WTC11 (cell line): ENCODE results near the gene CLUH. TPM values are rescaled to one million over a fixed set of nuclear protein-coding genes. Genes with fewer than 3 reads are reported as not detected.

Experiments
- ATAC-seq: fragments of 200-7000 bp; cut with Tn5 transposase; 2 replicates; pipeline ENCODE4 v1.10.0; 2021; ENCODE audit warnings: mild to moderate bottlenecking, moderate library complexity
- CTCF ChIA-PET: fragments of 300-600 bp; sonication (Branson Sonifier 250); formaldehyde crosslinking; loops from one replicate; lab custom pipeline; 2021; ENCODE audit warnings: antibody characterized with exemption; lab: Charles Lee
- POLR2A ChIA-PET: fragments of 350-600 bp; sonication (Branson Sonifier 250); formaldehyde crosslinking; loops from one replicate; lab custom pipeline; 2021; ENCODE audit warnings: antibody characterized with exemption; lab: Charles Lee
- DNase-seq: peaks from one replicate; pipeline ENCODE4 v3.0.0; 2021; ENCODE audit warnings: low spot score
- H3K27ac Mint-ChIP-seq: 2 replicates; pipeline ENCODE4 v1.8.0; 2021; ENCODE audit warnings: mixed read lengths
- H3K27me3 Mint-ChIP-seq: 2 replicates; pipeline ENCODE4 v1.8.0; 2021; ENCODE audit warnings: low read depth, mild to moderate bottlenecking, moderate library complexity, mixed read lengths
- H3K36me3 Mint-ChIP-seq: 2 replicates; pipeline ENCODE4 v1.8.0; 2021; ENCODE audit warnings: mixed read lengths
- H3K4me1 Mint-ChIP-seq: 2 replicates; pipeline ENCODE4 v1.8.0; 2022; ENCODE audit warnings: mixed read lengths
- H3K4me3 Mint-ChIP-seq: 2 replicates; pipeline ENCODE4 v1.8.0; 2021; ENCODE audit warnings: mild to moderate bottlenecking, moderate library complexity, mixed read lengths
- H3K9me3 Mint-ChIP-seq: 2 replicates; pipeline ENCODE4 v1.8.0; 2021; ENCODE audit warnings: mixed read lengths
- CBFB ChIP-seq: sonication (generic); formaldehyde crosslinking; IDR thresholded peaks from 2 replicates; pipeline ENCODE4 v1.8.1; 2022; ENCODE audit warnings: mild to moderate bottlenecking, low read depth, missing genetic modification reagents
- CREM ChIP-seq: sonication (generic); formaldehyde crosslinking; IDR thresholded peaks from 2 replicates; pipeline ENCODE4 v1.8.1; 2022; ENCODE audit warnings: mild to moderate bottlenecking, missing genetic modification reagents, moderate library complexity
- ELF4 ChIP-seq: sonication (generic); formaldehyde crosslinking; IDR thresholded peaks from 2 replicates; pipeline ENCODE4 v1.8.1; 2022; ENCODE audit warnings: low read depth, mild to moderate bottlenecking, moderate library complexity, missing genetic modification reagents
- ESRRA ChIP-seq: sonication (generic); formaldehyde crosslinking; IDR thresholded peaks from 2 replicates; pipeline ENCODE4 v1.8.1; 2022; ENCODE audit warnings: mild to moderate bottlenecking, missing genetic modification reagents, borderline replicate concordance
- ETV6 ChIP-seq: sonication (generic); formaldehyde crosslinking; IDR thresholded peaks from 2 replicates; pipeline ENCODE4 v1.8.1; 2022; ENCODE audit warnings: mild to moderate bottlenecking, missing genetic modification reagents
- FOXK1 ChIP-seq: sonication (generic); formaldehyde crosslinking; IDR thresholded peaks from 2 replicates; pipeline ENCODE4 v1.8.0; 2022; ENCODE audit warnings: mild to moderate bottlenecking, moderate library complexity, missing genetic modification reagents
- FOXP1 ChIP-seq: sonication (generic); formaldehyde crosslinking; IDR thresholded peaks from 2 replicates; pipeline ENCODE4 v1.8.0; 2022; ENCODE audit warnings: missing genetic modification reagents, mild to moderate bottlenecking, moderate library complexity, borderline replicate concordance
- NR2C2 ChIP-seq: sonication (generic); formaldehyde crosslinking; IDR thresholded peaks from 2 replicates; pipeline ENCODE4 v1.8.0; 2022; ENCODE audit warnings: mild to moderate bottlenecking, missing genetic modification reagents
- NR3C1 ChIP-seq: sonication (generic); formaldehyde crosslinking; conservative IDR thresholded peaks from 2 replicates; pipeline ENCODE4 v1.8.1; 2023; ENCODE audit warnings: low read depth, mild to moderate bottlenecking, missing genetic modification reagents
- SMAD3 ChIP-seq: sonication (generic); formaldehyde crosslinking; IDR thresholded peaks from 2 replicates; pipeline ENCODE4 v1.8.0; 2022; ENCODE audit warnings: missing genetic modification reagents, mild to moderate bottlenecking, borderline replicate concordance
- SP1 ChIP-seq: sonication (generic); formaldehyde crosslinking; conservative IDR thresholded peaks from 2 replicates; pipeline ENCODE4 v1.8.1; 2022; ENCODE audit warnings: missing genetic modification reagents
- TEAD1 ChIP-seq: sonication (generic); formaldehyde crosslinking; IDR thresholded peaks from 2 replicates; pipeline ENCODE4 v1.8.0; 2022; ENCODE audit warnings: mild to moderate bottlenecking, missing genetic modification reagents
- ZNF121 ChIP-seq: sonication (generic); formaldehyde crosslinking; IDR thresholded peaks from 2 replicates; pipeline ENCODE4 v1.8.0; 2023; ENCODE audit warnings: missing genetic modification reagents
- ZNF138 ChIP-seq: sonication (generic); formaldehyde crosslinking; conservative IDR thresholded peaks from 2 replicates; pipeline ENCODE4 v1.8.1; 2022; ENCODE audit warnings: mild to moderate bottlenecking, moderate library complexity, missing genetic modification reagents
- total RNA-seq: library from RNA; stranded (reverse); gene quantifications from 3 replicates; pipeline ENCODE4 v1.2.3, GENCODE V29; 2021
- TF ChIP-seq, protein P1 (sequence below): sonication (generic); formaldehyde crosslinking; IDR thresholded peaks from 2 replicates; pipeline ENCODE4 v1.8.1; 2022; ENCODE audit warnings: mild to moderate bottlenecking, moderate library complexity, missing genetic modification reagents
- TF ChIP-seq, protein P2 (sequence below): sonication (generic); formaldehyde crosslinking; IDR thresholded peaks from 2 replicates; pipeline ENCODE4 v1.8.1; 2023; ENCODE audit warnings: mild to moderate bottlenecking, moderate library complexity, missing genetic modification reagents
- TF ChIP-seq, protein P3 (sequence below): fragments of 250-450 bp; sonication (Bioruptor Pico); conservative IDR thresholded peaks from 2 replicates; pipeline ENCODE4 v1.9.0; 2021; ENCODE audit warnings: mild to moderate bottlenecking
- TF ChIP-seq, protein P4 (sequence below): sonication (generic); formaldehyde crosslinking; IDR thresholded peaks from 2 replicates; pipeline ENCODE4 v1.8.1; 2023; ENCODE audit warnings: mild to moderate bottlenecking, missing genetic modification reagents, moderate library complexity

CLUH gene
- total RNA-seq, 1 experiment from 2014 or later = 105 TPM

DNA sequence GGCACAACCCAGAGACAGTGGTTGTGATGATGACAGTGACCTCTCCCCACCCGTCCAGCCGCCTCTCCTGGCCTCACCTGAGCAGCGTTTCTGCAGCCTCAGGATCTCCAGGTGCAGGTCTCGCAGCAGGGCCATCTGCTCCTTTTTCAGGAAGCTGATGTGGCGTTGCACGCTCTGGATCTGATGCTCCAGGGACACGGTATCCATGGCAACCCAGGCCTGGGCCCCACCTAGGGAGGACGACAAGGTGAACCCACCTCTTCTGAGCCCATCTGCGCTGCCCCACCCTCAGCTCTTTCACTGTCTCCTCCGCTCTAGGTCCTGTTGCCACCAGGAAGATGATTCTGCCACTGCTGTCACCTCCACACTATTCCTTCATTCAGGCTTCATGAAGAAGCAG lies 23.4 kb upstream of the CLUH start:
- DNase-seq = no peak
- H3K4me3 Mint-ChIP-seq = no peak overlapping the region

DNA sequence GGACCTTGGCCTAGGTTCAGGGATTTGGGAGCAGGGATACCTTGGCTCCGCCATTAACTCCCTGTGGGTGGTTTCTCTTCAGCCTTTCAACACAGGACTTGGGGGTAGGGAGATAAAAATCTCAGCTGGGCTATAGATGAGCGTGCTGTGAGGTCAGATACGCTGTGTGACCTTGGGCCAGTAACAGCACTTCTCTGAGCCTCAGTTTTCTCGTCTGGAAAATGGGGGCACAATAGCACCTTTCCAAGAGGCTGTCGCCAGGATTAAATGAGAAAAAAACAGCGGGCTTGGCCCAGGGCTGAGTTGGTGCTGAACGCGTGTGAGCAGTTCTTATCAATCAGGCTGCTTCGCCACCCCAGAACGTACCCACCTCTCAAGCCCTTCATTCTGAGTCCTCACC lies 20.2 kb upstream of the CLUH start:
- peaks cover 25% of the 10 kb centered on the region for H3K36me3 Mint-ChIP-seq

More for the DNA sequence above, 23.4 kb upstream of the CLUH start:
- ChIA-PET POLR2A (interaction anchor here (0.5 kb wide), 1 partner anchor 52 kb away, joined by 3 read pairs; no protein-coding TSS in a partner anchor), CTCF (interaction anchor here (1.0 kb wide), 1 partner anchor 10 kb away, joined by 5 read pairs; no protein-coding TSS in a partner anchor)
- no peaks in the 10 kb centered on the region for H3K9me3 Mint-ChIP-seq
- no peaks in the 10 kb centered on the region for H3K4me1 Mint-ChIP-seq
- peaks cover 13% of the 10 kb centered on the region for H3K36me3 Mint-ChIP-seq
- no peaks in the 10 kb centered on the region for H3K27me3 Mint-ChIP-seq
- TF ChIP-seq ZNF121 (no peak), ELF4 (CRISPR knock-in tag) (no peak)
- no peak for ATAC-seq
- H3K27ac Mint-ChIP-seq = no peak overlapping the region

DNA sequence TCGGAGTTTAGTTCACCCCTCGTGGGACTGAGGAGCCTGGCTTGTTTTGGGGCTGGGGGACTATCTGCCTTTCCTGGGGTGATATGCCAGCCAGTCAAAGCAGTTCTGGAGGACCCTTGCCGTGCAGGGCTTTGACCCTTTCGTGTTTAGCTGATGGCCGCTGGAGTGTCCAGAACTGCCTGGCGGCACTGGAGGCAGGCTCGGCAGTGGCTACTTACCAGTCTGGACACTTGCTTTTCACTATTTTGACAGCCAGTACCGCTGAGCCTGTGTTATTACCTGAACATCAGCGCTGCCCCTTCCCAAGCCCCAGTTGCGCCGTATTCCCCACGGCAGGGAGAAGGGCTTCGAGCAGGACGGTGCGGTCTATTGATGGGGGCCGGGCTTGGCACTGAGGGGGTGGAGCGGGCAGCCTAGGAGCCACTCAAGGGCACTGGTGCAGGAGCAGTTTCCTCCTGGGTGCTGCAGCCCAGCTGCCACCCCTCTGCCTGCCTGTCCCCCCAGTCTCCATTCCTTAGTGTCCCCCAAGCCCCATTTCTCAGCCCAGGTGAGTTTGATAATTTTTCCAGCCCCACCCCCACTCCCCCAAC lies 19.3 kb upstream of the CLUH start:
- CTCF ChIA-PET = no interaction called here
- peaks cover 25% of the 10 kb centered on the region for H3K36me3 Mint-ChIP-seq

More for the DNA sequence above, 20.2 kb upstream of the CLUH start:
- no peak overlapping the region for H3K4me3 Mint-ChIP-seq
- no peak for TF ChIP-seq NR2C2 (CRISPR knock-in tag)
- H3K27me3 Mint-ChIP-seq = no peaks in the 10 kb centered on the region
- H3K27ac Mint-ChIP-seq = no peak overlapping the region
- POLR2A ChIA-PET = no interaction called here
- H3K4me1 Mint-ChIP-seq = no peaks in the 10 kb centered on the region
- CTCF ChIA-PET = no interaction called here
- ATAC-seq (no peak), DNase-seq (no peak)
- no peaks in the 10 kb centered on the region for H3K9me3 Mint-ChIP-seq

DNA sequence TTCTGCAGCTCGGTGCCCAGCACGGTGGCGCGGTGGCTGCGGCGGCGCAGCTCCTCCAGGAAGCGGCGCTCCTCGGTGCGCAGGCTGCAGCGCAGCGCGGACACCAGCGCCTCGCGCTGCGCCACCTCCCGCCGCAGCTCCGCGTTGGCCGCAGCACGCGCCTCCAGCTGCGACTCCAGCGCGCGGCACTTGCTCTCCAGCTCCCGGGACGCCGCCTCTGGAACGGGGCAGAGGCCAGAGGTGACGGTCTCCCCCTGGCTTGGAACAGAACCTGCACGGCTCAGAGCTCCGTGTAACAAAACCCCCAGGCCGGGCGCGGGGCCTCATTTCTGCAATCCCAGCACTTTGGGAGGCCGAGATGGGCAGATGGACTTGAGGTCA lies 13.2 kb upstream of the CLUH start:
- POLR2A ChIA-PET = interaction anchor here (0.5 to 1.3 kb wide), 5 partner anchors 14 to 294 kb away, joined by 3 to 4 read pairs (median 4); partner anchors contain the start of gene CCDC92B
- Mint-ChIP-seq H3K4me3 (peak overlapping the region; percentile 50), H3K9me3 (no peaks in the 10 kb centered on the region), H3K27ac (no peak overlapping the region), H3K4me1 (peaks cover 25% of the 10 kb centered on the region), H3K27me3 (peaks cover 8% of the 10 kb centered on the region), H3K36me3 (peaks cover 14% of the 10 kb centered on the region)
- CTCF ChIA-PET = interaction anchor here (0.6 to 3.6 kb wide), 18 partner anchors 10 to 372 kb away, joined by 3 to 36 read pairs (median 6); no protein-coding TSS in a partner anchor
- ATAC-seq = peak; percentile 58
- DNase-seq = peak; percentile 73
- TF ChIP-seq NR3C1 (CRISPR knock-in tag) (no peak; the same call in 1 of the 2 replicates), FOXK1 (CRISPR knock-in tag) (peak; percentile 93), ZNF121 (peak; percentile 50; the same call in 1 of the 2 replicates), CBFB (CRISPR knock-in tag) (no peak; the same call in 1 of the 2 replicates), SMAD3 (peak; percentile 66; the same call in 1 of the 2 replicates), TEAD1 (CRISPR knock-in tag) (peak; percentile 88), ETV6 (CRISPR knock-in tag) (peak; percentile 78), ZNF138 (CRISPR knock-in tag) (peak; percentile 58; the same call in 1 of the 2 replicates), FOXP1 (peak; percentile 91), SP1 (CRISPR knock-in tag) (peak; percentile 67)
- TF ChIP-seq, protein P1, sequence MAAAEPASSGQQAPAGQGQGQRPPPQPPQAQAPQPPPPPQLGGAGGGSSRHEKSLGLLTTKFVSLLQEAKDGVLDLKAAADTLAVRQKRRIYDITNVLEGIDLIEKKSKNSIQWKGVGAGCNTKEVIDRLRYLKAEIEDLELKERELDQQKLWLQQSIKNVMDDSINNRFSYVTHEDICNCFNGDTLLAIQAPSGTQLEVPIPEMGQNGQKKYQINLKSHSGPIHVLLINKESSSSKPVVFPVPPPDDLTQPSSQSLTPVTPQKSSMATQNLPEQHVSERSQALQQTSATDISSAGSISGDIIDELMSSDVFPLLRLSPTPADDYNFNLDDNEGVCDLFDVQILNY = peak; percentile 95
- TF ChIP-seq, protein P2, sequence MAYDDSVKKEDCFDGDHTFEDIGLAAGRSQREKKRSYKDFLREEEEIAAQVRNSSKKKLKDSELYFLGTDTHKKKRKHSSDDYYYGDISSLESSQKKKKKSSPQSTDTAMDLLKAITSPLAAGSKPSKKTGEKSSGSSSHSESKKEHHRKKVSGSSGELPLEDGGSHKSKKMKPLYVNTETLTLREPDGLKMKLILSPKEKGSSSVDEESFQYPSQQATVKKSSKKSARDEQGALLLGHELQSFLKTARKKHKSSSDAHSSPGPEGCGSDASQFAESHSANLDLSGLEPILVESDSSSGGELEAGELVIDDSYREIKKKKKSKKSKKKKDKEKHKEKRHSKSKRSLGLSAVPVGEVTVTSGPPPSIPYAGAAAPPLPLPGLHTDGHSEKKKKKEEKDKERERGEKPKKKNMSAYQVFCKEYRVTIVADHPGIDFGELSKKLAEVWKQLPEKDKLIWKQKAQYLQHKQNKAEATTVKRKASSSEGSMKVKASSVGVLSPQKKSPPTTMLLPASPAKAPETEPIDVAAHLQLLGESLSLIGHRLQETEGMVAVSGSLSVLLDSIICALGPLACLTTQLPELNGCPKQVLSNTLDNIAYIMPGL (CRISPR knock-in tag) = peak; percentile 84; the same call in 1 of the 2 replicates

More for the DNA sequence above, 19.3 kb upstream of the CLUH start:
- TF ChIP-seq ESRRA (CRISPR knock-in tag) = no peak
- TF ChIP-seq, protein P3, sequence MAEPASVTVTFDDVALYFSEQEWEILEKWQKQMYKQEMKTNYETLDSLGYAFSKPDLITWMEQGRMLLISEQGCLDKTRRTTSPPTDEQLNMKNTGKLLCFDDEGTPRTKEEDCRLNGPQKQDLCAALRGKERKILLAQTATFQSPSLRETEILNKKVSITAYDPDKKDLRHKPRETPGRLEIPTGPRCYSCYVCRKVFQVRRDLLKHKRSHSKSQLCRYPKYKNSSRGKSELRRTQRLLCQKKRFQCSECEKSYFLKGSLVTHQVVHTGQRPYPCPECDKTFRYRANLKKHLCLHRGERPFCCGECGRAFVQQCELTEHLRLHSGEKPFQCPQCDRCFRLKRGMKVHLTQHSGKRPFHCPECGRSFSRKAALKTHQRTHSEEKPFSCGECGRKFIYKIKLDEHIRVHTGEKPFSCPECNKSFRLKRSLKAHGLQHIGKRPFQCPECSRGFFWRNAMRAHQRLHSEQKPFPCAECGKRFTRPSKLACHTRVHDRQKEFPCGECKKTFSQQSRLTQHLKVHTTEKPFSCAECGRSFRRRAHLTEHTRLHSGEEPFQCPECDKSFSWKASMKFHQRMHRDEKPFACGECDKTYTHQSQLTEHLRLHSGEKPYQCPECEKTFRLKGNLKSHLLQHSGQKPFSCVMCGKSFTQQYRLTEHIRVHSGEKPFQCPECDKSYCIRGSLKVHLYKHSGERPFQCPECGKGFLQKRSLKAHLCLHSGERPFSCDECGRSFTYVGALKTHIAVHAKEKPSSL (CRISPR knock-in tag) = no peak
- TF ChIP-seq, protein P2 (CRISPR knock-in tag) = no peak
- TF ChIP-seq ZNF121 = no peak
- TF ChIP-seq, protein P4, sequence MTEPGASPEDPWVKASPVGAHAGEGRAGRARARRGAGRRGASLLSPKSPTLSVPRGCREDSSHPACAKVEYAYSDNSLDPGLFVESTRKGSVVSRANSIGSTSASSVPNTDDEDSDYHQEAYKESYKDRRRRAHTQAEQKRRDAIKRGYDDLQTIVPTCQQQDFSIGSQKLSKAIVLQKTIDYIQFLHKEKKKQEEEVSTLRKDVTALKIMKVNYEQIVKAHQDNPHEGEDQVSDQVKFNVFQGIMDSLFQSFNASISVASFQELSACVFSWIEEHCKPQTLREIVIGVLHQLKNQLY = no peak
- no peak for TF ChIP-seq CREM (CRISPR knock-in tag)
- POLR2A ChIA-PET = no interaction called here
- Mint-ChIP-seq H3K4me1 (no peaks in the 10 kb centered on the region), H3K9me3 (no peaks in the 10 kb centered on the region), H3K4me3 (no peak overlapping the region), H3K27me3 (no peaks in the 10 kb centered on the region), H3K27ac (no peak overlapping the region)
- ATAC-seq (no peak), DNase-seq (no peak)
